Measurements from ENCODE around the gene CTSZ. TPM values are rescaled to one million over a fixed set of nuclear protein-coding genes. Genes with fewer than 3 reads are reported as not detected.
A peak's percentile ranks its signal among the peaks of the same experiment; 100 is the strongest.

The CTSZ gene
- total RNA-seq, 1 experiment from 2014 or later, result 19.7 TPM

GRCh38 chr20:59040667-59041066 lies 33.6 kb upstream of the CTSZ start:
- Histone ChIP-seq H3K36me3 (replicated peaks; ENCODE audit: control insufficient read depth, insufficient read depth, low read length) (peaks cover 5% of the 10 kb centered on the region), H3K4me3 (ENCODE audit: insufficient read depth, low read depth, low read length) (no peak overlapping the region), H3K27me3 (ENCODE audit: control insufficient read depth, insufficient read depth, low read length) (no peaks in the 10 kb centered on the region; the same call in 1 of the 2 replicates)
- DNase-seq, result no peak

DNA sequence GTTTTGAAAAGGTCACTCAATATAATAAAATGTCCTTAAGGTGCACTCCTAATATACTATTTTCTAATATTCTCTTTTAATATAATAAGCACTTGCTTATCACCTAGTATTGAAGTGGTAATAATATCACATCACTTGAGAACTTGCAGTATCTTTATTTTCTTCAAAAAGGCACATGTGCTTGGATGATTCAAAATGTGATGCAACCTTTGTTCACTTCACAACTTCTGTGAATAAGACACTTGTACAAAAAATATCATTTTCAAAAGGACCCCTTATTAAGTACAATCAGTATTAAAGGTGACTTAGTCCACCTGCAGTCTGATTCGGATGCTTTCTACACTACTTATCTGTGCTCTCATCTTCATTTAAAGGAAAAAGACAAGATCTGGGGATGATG lies 32.2 kb upstream of the CTSZ start:
- Histone ChIP-seq H3K27me3 (ENCODE audit: control insufficient read depth, insufficient read depth, low read length) (no peaks in the 10 kb centered on the region; the same call in 1 of the 2 replicates), H3K36me3 (replicated peaks; ENCODE audit: control insufficient read depth, insufficient read depth, low read length) (peaks cover 5% of the 10 kb centered on the region), H3K4me3 (ENCODE audit: insufficient read depth, low read depth, low read length) (no peak overlapping the region)
- DNase-seq, result no peak

DNA sequence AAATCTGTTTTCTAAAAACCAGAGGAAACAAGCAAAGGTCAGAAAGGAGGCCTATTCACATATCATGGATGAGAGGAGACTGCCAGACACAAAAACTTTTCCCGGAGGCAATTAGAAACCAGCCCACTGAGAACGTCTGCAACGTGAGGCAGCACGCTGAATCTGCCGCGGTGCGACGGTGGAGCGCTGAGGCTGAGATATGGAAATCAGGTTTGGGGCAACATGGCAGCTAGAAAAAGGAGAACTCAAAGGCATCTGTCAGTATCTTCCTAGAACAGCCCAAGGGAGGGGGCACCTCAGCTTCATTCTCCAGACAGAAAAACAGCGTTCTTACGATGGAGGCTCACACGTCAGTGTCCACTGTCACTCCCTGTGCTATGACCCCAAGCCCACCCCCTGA lies 30.3 kb upstream of the CTSZ start:
- Histone ChIP-seq H3K36me3 (replicated peaks; ENCODE audit: control insufficient read depth, insufficient read depth, low read length) (peaks cover 5% of the 10 kb centered on the region), H3K27me3 (ENCODE audit: control insufficient read depth, insufficient read depth, low read length) (no peaks in the 10 kb centered on the region; the same call in 1 of the 2 replicates), H3K4me3 (ENCODE audit: insufficient read depth, low read depth, low read length) (no peak overlapping the region)
- no peak for DNase-seq

- H3K36me3 ChIP-seq (replicated peaks; ENCODE audit: control insufficient read depth, insufficient read depth, low read length), result peaks cover 5% of the 10 kb centered on the region
- no peak overlapping the region for H3K4me3 ChIP-seq (ENCODE audit: insufficient read depth, low read depth, low read length)
- H3K27me3 ChIP-seq (ENCODE audit: control insufficient read depth, insufficient read depth, low read length), result peaks cover 13% of the 10 kb centered on the region
- no peak for DNase-seq
These were observed 28.3 kb upstream of the CTSZ start for GRCh38 chr20:59035381-59035780.

DNA sequence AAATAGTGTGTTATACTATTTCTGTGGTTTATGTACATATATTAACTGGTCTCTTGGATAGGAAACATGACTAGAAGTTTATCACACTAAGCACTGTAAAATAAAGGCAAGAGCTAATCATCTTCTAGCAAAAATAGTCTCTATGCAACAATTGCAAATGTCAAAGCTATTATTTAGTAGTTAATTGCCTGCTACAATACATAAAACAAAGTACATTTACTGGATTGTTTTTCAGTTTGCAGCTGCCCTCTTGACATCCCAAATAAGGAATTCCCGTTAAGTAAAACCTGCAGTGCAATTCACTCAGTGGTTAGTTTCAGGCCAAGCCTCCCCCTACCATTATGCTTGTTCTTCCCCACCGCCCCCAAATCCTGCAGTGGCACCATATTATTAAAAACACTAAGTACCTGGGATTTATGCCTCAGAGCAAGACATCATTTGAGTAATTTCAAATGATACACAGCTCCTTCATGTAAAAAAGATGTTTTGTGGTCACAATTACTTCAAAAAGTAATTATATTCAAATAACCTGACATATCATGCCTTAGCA lies 26.6 kb upstream of the CTSZ start:
- peaks cover 21% of the 10 kb centered on the region for H3K27me3 ChIP-seq (ENCODE audit: control insufficient read depth, insufficient read depth, low read length)
- H3K36me3 ChIP-seq (replicated peaks; ENCODE audit: control insufficient read depth, insufficient read depth, low read length), result peaks cover 10% of the 10 kb centered on the region
- DNase-seq, result no peak
- no peak overlapping the region for H3K4me3 ChIP-seq (ENCODE audit: insufficient read depth, low read depth, low read length)

GRCh38 chr20:59033093-59033492 lies 26.0 kb upstream of the CTSZ start:
- no peak for DNase-seq
- Histone ChIP-seq H3K27me3 (ENCODE audit: control insufficient read depth, insufficient read depth, low read length) (peaks cover 26% of the 10 kb centered on the region), H3K36me3 (replicated peaks; ENCODE audit: control insufficient read depth, insufficient read depth, low read length) (peaks cover 10% of the 10 kb centered on the region), H3K4me3 (ENCODE audit: insufficient read depth, low read depth, low read length) (peak overlapping the region; percentile 57; the same call in 1 of the 2 replicates)

- no peak for DNase-seq
- Histone ChIP-seq H3K4me3 (ENCODE audit: insufficient read depth, low read depth, low read length) (peak overlapping the region; percentile 57), H3K27me3 (ENCODE audit: control insufficient read depth, insufficient read depth, low read length) (peaks cover 28% of the 10 kb centered on the region), H3K36me3 (replicated peaks; ENCODE audit: control insufficient read depth, insufficient read depth, low read length) (peaks cover 10% of the 10 kb centered on the region)
These were observed 25.6 kb upstream of the CTSZ start for GRCh38 chr20:59032713-59033059.

DNA sequence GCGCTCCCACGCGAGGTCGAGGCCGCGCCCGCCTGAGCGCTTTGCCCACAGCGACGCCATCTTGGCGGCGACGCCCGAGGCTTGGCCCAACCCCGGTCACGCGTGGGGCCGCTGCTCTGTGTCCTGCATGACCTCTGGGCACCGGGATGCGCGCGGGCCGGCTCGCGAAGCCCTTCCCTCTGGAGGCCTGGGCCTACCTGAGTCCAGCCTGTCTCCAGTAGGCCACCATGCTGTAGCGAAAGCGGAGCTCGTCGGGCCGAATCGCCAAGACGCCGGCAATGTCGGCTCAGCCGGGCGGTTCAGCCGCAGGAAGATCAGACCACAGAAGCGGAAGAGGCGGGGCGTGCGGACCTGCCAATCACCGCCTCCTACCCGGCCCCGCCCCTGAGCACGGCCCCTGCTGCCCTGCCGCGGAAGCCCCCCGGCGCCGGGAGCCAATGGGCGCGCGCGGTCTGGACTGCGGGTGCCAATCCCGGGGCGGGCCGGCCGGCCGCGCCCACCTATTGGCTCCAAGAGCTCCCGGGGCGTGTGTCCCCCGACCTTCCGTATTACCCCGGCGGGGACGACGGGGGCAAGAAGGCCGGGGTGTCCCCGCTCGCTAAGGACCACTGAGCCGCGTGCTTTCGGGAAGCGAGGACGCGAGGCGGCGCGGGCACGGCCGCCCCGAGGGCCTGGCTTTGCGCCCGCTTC lies 25.1 kb upstream of the CTSZ start, which contains the start of gene ATP5F1E:
TSS of gene ATP5F1E (minus strand) at position 313 of the 690 bp plus-strand sequence. CDS start at position 229, 84 bp downstream.
- H3K4me3 ChIP-seq (ENCODE audit: insufficient read depth, low read depth, low read length), result peak within 1 kb of the TSS; percentile 92
- H3K27me3 ChIP-seq (ENCODE audit: control insufficient read depth, insufficient read depth, low read length), result peaks cover 32% of the 10 kb centered on the region
- DNase-seq, result peak; percentile 100
- peaks cover 10% of the 10 kb centered on the region for H3K36me3 ChIP-seq (replicated peaks; ENCODE audit: control insufficient read depth, insufficient read depth, low read length)

GRCh38 chr20:59031564-59032022 lies 24.5 kb upstream of the CTSZ start:
- Histone ChIP-seq H3K36me3 (replicated peaks; ENCODE audit: control insufficient read depth, insufficient read depth, low read length) (peaks cover 10% of the 10 kb centered on the region), H3K27me3 (ENCODE audit: control insufficient read depth, insufficient read depth, low read length) (peaks cover 35% of the 10 kb centered on the region), H3K4me3 (ENCODE audit: insufficient read depth, low read depth, low read length) (peak overlapping the region; percentile 92)
- no peak for DNase-seq

DNA sequence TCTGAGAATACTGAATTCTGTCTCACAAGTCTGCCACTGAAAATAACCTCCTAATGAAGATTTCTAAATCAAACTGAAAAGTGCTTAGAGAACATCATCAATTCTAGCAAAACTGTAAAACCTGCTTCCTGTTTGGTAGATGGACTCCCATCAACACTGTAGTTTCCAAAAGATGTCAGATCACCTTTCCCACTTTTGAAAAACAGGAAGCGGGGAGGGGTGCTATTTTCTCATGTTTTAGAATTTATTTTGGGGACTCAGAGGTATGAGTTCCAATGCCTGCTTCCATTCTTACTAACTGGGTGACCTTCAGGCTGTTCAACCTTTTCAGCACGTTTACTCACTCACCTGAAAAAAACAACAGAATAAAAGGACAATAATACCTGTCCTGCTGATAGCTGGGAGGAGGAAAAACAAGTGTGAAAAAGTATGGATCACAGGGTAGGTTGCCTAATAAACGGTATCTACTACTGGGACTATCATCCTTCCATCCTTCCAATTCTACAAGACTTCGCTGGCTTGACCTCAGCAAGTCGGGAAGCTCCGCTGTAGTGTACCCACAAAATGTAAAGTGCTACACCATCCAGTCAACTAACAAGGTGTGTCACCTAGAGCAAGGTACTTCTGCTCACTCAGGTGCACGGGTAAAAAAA lies 24.0 kb upstream of the CTSZ start:
- peaks cover 7% of the 10 kb centered on the region for H3K36me3 ChIP-seq (replicated peaks; ENCODE audit: control insufficient read depth, insufficient read depth, low read length)
- peaks cover 39% of the 10 kb centered on the region for H3K27me3 ChIP-seq (ENCODE audit: control insufficient read depth, insufficient read depth, low read length)
- DNase-seq, result no peak
- H3K4me3 ChIP-seq (ENCODE audit: insufficient read depth, low read depth, low read length), result no peak overlapping the region

DNA sequence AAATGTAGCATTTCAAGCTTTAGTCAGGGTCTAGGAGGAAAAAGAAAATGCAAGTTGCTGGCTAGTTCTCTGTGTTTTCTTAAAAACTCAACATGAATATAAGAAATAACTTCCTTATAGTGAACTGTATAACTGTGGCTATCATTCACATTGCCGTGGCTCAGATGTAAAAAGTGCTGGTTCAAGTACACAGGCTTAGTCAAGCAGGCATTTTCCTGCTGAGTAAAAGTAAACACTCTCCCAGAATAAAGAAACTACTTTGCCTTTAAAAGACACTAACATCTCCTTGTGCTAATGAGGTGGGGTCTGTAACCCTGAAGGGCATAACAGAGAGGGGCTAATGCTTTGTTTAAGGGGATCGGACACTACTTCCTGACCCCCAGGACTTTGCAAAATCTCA lies 21.8 kb upstream of the CTSZ start:
- Histone ChIP-seq H3K27me3 (ENCODE audit: control insufficient read depth, insufficient read depth, low read length) (peaks cover 42% of the 10 kb centered on the region), H3K36me3 (replicated peaks; ENCODE audit: control insufficient read depth, insufficient read depth, low read length) (peaks cover 8% of the 10 kb centered on the region), H3K4me3 (ENCODE audit: insufficient read depth, low read depth, low read length) (no peak overlapping the region)
- no peak for DNase-seq

DNA sequence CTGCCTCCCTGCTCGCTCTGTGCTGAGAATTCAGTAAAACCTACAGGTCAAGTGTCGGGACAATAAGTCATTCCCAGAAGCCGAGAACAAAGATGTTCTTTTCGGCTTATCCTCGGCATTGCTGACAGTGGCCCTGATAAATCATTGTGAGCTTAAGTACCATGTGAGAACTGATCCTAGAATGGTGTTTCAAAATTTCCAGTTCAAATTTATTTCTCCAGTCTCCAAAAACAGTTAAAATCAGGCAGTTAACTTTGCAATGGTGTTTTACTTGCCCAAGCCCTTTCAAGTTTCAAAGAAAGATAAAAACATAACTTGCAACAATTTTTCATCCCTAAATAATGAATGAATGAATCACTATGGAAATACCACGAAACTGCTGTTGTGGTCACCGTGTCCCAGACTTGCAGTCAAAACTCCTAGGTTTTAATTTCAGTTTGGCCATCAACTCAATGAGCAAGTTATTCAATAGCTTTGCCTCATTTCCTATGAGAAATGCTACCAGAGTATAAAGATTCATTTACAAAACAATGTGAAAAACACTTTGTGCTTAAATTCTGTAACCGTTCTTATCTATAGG lies 20.8 kb upstream of the CTSZ start:
- no peak overlapping the region for H3K4me3 ChIP-seq (ENCODE audit: insufficient read depth, low read depth, low read length)
- H3K27me3 ChIP-seq (ENCODE audit: control insufficient read depth, insufficient read depth, low read length), result peaks cover 45% of the 10 kb centered on the region
- H3K36me3 ChIP-seq (replicated peaks; ENCODE audit: control insufficient read depth, insufficient read depth, low read length), result peaks cover 8% of the 10 kb centered on the region
- DNase-seq, result no peak

- DNase-seq, result no peak
- Histone ChIP-seq H3K27me3 (ENCODE audit: control insufficient read depth, insufficient read depth, low read length) (peaks cover 45% of the 10 kb centered on the region), H3K36me3 (replicated peaks; ENCODE audit: control insufficient read depth, insufficient read depth, low read length) (peaks cover 8% of the 10 kb centered on the region), H3K4me3 (ENCODE audit: insufficient read depth, low read depth, low read length) (no peak overlapping the region)
These were observed 20.1 kb upstream of the CTSZ start for GRCh38 chr20:59026904-59027740.

- DNase-seq, result peak; percentile 30
- Histone ChIP-seq H3K27me3 (ENCODE audit: control insufficient read depth, insufficient read depth, low read length) (peaks cover 33% of the 10 kb centered on the region), H3K36me3 (replicated peaks; ENCODE audit: control insufficient read depth, insufficient read depth, low read length) (peaks cover 8% of the 10 kb centered on the region), H3K4me3 (ENCODE audit: insufficient read depth, low read depth, low read length) (no peak overlapping the region)
These were observed 18.5 kb upstream of the CTSZ start for GRCh38 chr20:59025511-59025910.
